Neutrophil (primary cell): ENCODE results near the gene LINGO1.

ENCODE experiments used
- H3K27ac ChIP-seq: fragments of 200-600 bp; sonication (generic); 2 replicates; pipeline ENCODE4 v1.5.1; 2016; ENCODE audit warnings: mild to moderate bottlenecking, moderate library complexity
- H3K27me3 ChIP-seq: fragments of 200-600 bp; sonication (generic); 2 replicates; pipeline ENCODE4 v1.6.0; 2016; ENCODE audit warnings: mild to moderate bottlenecking
- H3K36me3 ChIP-seq: fragments of 200-600 bp; sonication (generic); 2 replicates; pipeline ENCODE4 v1.5.1; 2017
- H3K4me1 ChIP-seq, 2 experiments: fragments of 200-600 bp in 1 of 2; sonication (generic) in 1 of 2; 1 replicate in 1 of 2; 2 replicates in 1 of 2; pipeline versions ENCODE4 v1.5.1 to v1.6.1; 2013 to 2016; ENCODE audit warnings: low read depth in 1 of 2, low read length in 1 of 2, mild to moderate bottlenecking in 1 of 2, moderate library complexity in 1 of 2; ENCODE audit not compliant: control insufficient read depth in 1 of 2, insufficient read depth in 1 of 2
- H3K4me3 ChIP-seq, 2 experiments: fragments of 200-600 bp in 1 of 2; sonication (generic) in 1 of 2; 1 replicate in 1 of 2; 2 replicates in 1 of 2; pipeline ENCODE4 v1.5.1; 2013 to 2016; ENCODE audit warnings: low read depth in 1 of 2, low read length in 1 of 2, mild to moderate bottlenecking in 1 of 2, moderate library complexity in 1 of 2
- H3K9me3 ChIP-seq: fragments of 200-600 bp; sonication (generic); 2 replicates; pipeline ENCODE4 v1.5.1; 2016
- CTCF ChIP-seq: fragments of 200-600 bp; sonication (generic); IDR thresholded peaks from 2 replicates; pipeline ENCODE4 v1.5.1; 2016; ENCODE audit warnings: antibody characterized with exemption

The LINGO1 gene

DNA sequence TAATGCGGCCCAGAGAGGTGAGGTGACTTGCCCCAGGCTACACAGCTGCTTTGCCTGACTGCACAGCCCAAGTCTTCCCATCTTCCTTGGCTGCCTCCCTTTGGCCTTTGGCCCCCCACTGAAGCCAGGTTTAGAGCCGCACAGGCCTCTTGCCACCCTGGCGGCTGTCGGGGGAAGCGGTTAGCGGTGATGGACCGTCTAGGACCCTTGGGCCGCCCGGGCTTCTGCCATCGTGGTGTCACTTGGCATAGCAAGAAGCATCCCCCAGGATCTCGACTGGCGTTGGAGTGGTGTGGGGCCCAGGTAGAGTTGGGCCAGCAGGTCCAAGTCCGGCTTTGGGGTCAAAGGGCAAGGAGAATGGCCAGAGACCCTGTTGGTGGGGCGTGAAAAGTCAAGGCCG lies 61.0 kb downstream of the LINGO1 start:
- Histone ChIP-seq H3K27me3 (peaks cover 10% of the 10 kb centered on the region), H3K4me1 (peaks cover 9% of the 10 kb centered on the region in 2 experiments), H3K27ac (no peak overlapping the region), H3K9me3 (no peaks in the 10 kb centered on the region), H3K36me3 (no peaks in the 10 kb centered on the region), H3K4me3 (no peak overlapping the region)
- no peak for TF ChIP-seq CTCF

DNA sequence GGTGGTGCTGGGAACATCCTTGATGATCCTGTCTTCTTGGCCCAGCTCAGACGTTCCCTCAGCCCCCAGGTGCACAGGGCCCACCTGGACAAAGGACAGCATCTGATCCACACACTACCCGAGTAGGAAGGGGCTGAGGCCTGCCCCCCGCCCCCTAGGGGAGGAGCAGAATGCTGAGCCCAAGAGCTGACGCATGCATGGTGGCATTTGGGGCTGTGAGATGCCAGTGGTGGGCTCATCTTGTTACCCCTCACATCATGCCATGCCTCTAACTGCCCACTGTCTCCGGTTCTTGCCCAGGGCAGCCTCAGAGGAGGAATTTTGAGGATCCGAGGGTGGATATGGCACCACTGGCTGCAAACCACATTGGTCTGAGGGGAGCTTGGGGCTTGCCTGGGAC lies 61.5 kb downstream of the LINGO1 start:
- Histone ChIP-seq H3K27me3 (peaks cover 10% of the 10 kb centered on the region), H3K9me3 (no peaks in the 10 kb centered on the region), H3K36me3 (no peaks in the 10 kb centered on the region), H3K4me1 (peaks cover 9% of the 10 kb centered on the region in 2 experiments), H3K4me3 (no peak overlapping the region), H3K27ac (no peak overlapping the region)
- TF ChIP-seq CTCF, result no peak

DNA sequence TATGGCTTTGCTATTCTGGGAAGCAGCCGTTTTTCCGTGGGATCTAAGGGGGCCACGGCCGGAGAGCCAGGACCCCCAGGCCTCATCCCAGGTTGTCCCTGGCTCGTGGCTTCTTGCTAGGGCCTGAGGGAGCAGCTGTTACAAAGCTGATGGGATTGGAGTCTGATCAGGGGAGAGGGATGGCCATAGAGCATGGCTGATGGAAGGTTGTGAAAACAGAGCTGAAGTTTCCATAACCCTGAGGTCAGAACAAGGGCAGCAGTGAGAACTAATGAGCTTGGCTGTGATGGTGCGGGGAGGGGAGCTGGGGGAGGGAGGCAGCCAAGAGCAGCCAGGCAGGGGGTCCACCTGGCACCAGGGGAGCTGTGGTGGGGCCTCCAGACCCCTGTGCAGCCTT lies 63.0 kb downstream of the LINGO1 start:
- peaks cover 6% of the 10 kb centered on the region for H3K27me3 ChIP-seq
- H3K4me1 ChIP-seq, result peaks cover 9% of the 10 kb centered on the region in 2 experiments
- no peak for TF ChIP-seq CTCF
- no peaks in the 10 kb centered on the region for H3K9me3 ChIP-seq
- no peak overlapping the region for H3K27ac ChIP-seq
- H3K36me3 ChIP-seq, result no peaks in the 10 kb centered on the region
- peak overlapping the region in 1 of 2 experiments; percentile 3 for H3K4me3 ChIP-seq

- peak overlapping the region; percentile 3 to 28 for H3K4me3 ChIP-seq
These were observed 63.6 kb downstream of the LINGO1 start for GRCh38 chr15:77568973-77569728.

GRCh38 chr15:77568014-77568972 lies 64.4 kb downstream of the LINGO1 start:
- Histone ChIP-seq H3K36me3 (no peaks in the 10 kb centered on the region), H3K27me3 (peaks cover 6% of the 10 kb centered on the region), H3K4me1 (peaks cover 9% of the 10 kb centered on the region in 2 experiments), H3K27ac (no peak overlapping the region), H3K4me3 (no peak overlapping the region), H3K9me3 (no peaks in the 10 kb centered on the region)
- TF ChIP-seq CTCF, result no peak

More at GRCh38 chr15:77568973-77569728, 63.6 kb downstream of the LINGO1 start:
- Histone ChIP-seq H3K9me3 (no peaks in the 10 kb centered on the region), H3K27ac (no peak overlapping the region), H3K4me1 (peaks cover 9% of the 10 kb centered on the region in 2 experiments), H3K36me3 (no peaks in the 10 kb centered on the region), H3K27me3 (peaks cover 6% of the 10 kb centered on the region)
- TF ChIP-seq CTCF, result no peak
